Kidney (tissue), 14 donors: ENCODE data around the gene ACSF3. TPM values are rescaled to one million over a fixed set of nuclear protein-coding genes. Genes with fewer than 3 reads are reported as not detected.

Experiments used
- DNase-seq, 5 donors: peaks; one replicate each; pipeline ENCODE4 v3.0.0-alpha.2; 2013 to 2020
- FAIRE-seq: peaks from 2 replicates; lab custom pipeline; 2012; peaks lifted over from hg19 to GRCh38; lab: Jason Lieb, UNC
- H3K27ac ChIP-seq, 2 donors: one replicate each; pipeline ENCODE4 v1.7.0; 2013; ENCODE audit warnings: low read depth in 2 of 2, low read length in 2 of 2, inconsistent platforms in 1 of 2
- H3K27me3 ChIP-seq: one replicate; pipeline ENCODE4 v1.7.1; 2013; ENCODE audit warnings: low read length, inconsistent platforms; ENCODE audit not compliant: control insufficient read depth, insufficient read depth
- H3K36me3 ChIP-seq, 3 donors: one replicate each; pipeline versions ENCODE4 v1.7.0 to v1.7.1; 2013; ENCODE audit warnings: low read length in 3 of 3, control low read depth in 1 of 3, inconsistent platforms in 1 of 3; ENCODE audit not compliant: insufficient read depth in 3 of 3, control insufficient read depth in 2 of 3
- H3K4me1 ChIP-seq, 3 donors: one replicate each; pipeline versions ENCODE4 v1.7.0 to v1.7.1; 2013; ENCODE audit warnings: low read length in 3 of 3, inconsistent platforms in 1 of 3, low read depth in 1 of 3; ENCODE audit not compliant: control insufficient read depth in 2 of 3, insufficient read depth in 2 of 3
- H3K4me3 ChIP-seq, 3 donors: one replicate each; pipeline versions ENCODE4 v1.7.0 to v1.8.1; 2013; ENCODE audit warnings: low read length in 3 of 3, control low read depth in 1 of 3, inconsistent platforms in 1 of 3
- H3K9ac ChIP-seq, 3 donors: one replicate each; pipeline versions ENCODE4 v1.7.0 to v1.7.1; 2013; ENCODE audit warnings: low read length in 3 of 3, control low read depth in 1 of 3, inconsistent platforms in 1 of 3
- H3K9me3 ChIP-seq, 3 donors: one replicate each; pipeline versions ENCODE4 v1.7.0 to v1.7.1; 2013; ENCODE audit warnings: low read length in 3 of 3, control low read depth in 1 of 3, inconsistent platforms in 1 of 3; ENCODE audit not compliant: control insufficient read depth in 2 of 3, insufficient read depth in 1 of 3
- intact Hi-C: fragments of 100-400 bp; cut with DNase I; formaldehyde crosslinking; loops from one replicate; pipeline ENCODE4 v1.11.1; 2022
- polyA plus RNA-seq: library from polyadenylated mRNA; stranded (reverse); fragments of 350-450 nt; fragmentation: Illumina TruSeq; extraction: RNeasy Lipid Tissue Mini Kit (QIAGEN cat#74804); gene quantifications from one replicate; pipeline ENCODE4 v1.2.3, GENCODE V29; 2014; ENCODE audit warnings: low read depth, low replicate concordance; ENCODE audit not compliant: insufficient read depth
- total RNA-seq: library from RNA; stranded (reverse); fragmentation: NEBNext Ultra II Directional; extraction: Animal tissue kit (Norgen Biotek cat#: 25700); gene quantifications from one replicate; pipeline ENCODE4 v1.2.1, GENCODE V29; 2021
- TF ChIP-seq, protein P1 (sequence below): IDR thresholded peaks from 3 replicates; pipeline ENCODE4 v1.5.1; 2012; ENCODE audit warnings: mild to moderate bottlenecking, moderate library complexity, borderline replicate concordance; ENCODE audit not compliant: insufficient read depth; ENCODE audit errors: extremely low read depth
- donor health status: control.
- donor health status: control.
- donor health status: control.
- donor health status: control.
- donor health status: control.
- donor health status: DM: yes; HTN: yes; CAD: no.
- donor health status: Normal renal cell carcinoma (clear cell type).

The ACSF3 gene
- total and polyA plus RNA-seq, 2 donors from 2014 or later = 33.2 to 39.0 TPM

GRCh38 chr16:89202422-89203215 lies 109.0 kb downstream of the ACSF3 start:
- TF ChIP-seq, protein P1, sequence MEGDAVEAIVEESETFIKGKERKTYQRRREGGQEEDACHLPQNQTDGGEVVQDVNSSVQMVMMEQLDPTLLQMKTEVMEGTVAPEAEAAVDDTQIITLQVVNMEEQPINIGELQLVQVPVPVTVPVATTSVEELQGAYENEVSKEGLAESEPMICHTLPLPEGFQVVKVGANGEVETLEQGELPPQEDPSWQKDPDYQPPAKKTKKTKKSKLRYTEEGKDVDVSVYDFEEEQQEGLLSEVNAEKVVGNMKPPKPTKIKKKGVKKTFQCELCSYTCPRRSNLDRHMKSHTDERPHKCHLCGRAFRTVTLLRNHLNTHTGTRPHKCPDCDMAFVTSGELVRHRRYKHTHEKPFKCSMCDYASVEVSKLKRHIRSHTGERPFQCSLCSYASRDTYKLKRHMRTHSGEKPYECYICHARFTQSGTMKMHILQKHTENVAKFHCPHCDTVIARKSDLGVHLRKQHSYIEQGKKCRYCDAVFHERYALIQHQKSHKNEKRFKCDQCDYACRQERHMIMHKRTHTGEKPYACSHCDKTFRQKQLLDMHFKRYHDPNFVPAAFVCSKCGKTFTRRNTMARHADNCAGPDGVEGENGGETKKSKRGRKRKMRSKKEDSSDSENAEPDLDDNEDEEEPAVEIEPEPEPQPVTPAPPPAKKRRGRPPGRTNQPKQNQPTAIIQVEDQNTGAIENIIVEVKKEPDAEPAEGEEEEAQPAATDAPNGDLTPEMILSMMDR = no peak
- DNase-seq (peak in 1 of 5 donors; percentile 58), FAIRE-seq (no peak)
- Histone ChIP-seq H3K9me3 (no peaks in the 10 kb centered on the region), H3K4me1 (peaks cover 0 to 2% (median 0%) of the 10 kb centered on the region in 3 donors), H3K4me3 (peak overlapping the region in 2 of 3 donors; percentile 45 to 49), H3K27ac (no peak overlapping the region), H3K9ac (no peak overlapping the region), H3K27me3 (peaks cover 17% of the 10 kb centered on the region), H3K36me3 (no peaks in the 10 kb centered on the region)
- intact Hi-C loops = no loop called here

Other genes with a start within 250 kb of the ACSF3 start
- gene GALNS, start 236.9 kb upstream of the ACSF3 start, total RNA-seq = 37.2 TPM
- gene GALNS, start 236.9 kb upstream of the ACSF3 start, polyA plus RNA-seq = 15.8 TPM
- 48.3 TPM for gene TRAPPC2L, start 236.7 kb upstream of the ACSF3 start, total RNA-seq
- 155 TPM for gene TRAPPC2L, start 236.7 kb upstream of the ACSF3 start, polyA plus RNA-seq
- gene PABPN1L, start 227.2 kb upstream of the ACSF3 start, total RNA-seq = not detected
- not detected for gene PABPN1L, start 227.2 kb upstream of the ACSF3 start, polyA plus RNA-seq
- gene CBFA2T3, start 116.6 kb upstream of the ACSF3 start, total RNA-seq = 8.0 TPM
- gene CBFA2T3, start 116.6 kb upstream of the ACSF3 start, polyA plus RNA-seq = 0.75 TPM
- 0.31 TPM for gene CDH15, start 77.9 kb downstream of the ACSF3 start, total RNA-seq
- 0.22 TPM for gene CDH15, start 77.9 kb downstream of the ACSF3 start, polyA plus RNA-seq
- 1.8 TPM for gene SLC22A31, start 106.7 kb downstream of the ACSF3 start, total RNA-seq
- 0.47 TPM for gene SLC22A31, start 106.7 kb downstream of the ACSF3 start, polyA plus RNA-seq
- gene ZNF778, start 123.9 kb downstream of the ACSF3 start, total RNA-seq = 12.7 TPM
- gene ZNF778, start 123.9 kb downstream of the ACSF3 start, polyA plus RNA-seq = 2.2 TPM